GM21447 (cell line): Measurements from ENCODE around the gene C2CD4B.

Source experiments
- ATAC-seq: cut with Tn5 transposase; IDR thresholded peaks from one replicate; pipeline ENCODE4 v1.9.1; 2021; ENCODE audit not compliant: unreplicated experiment

C2CD4B gene

GRCh38 chr15:62120776-62121175 is 44.3 kb downstream of the C2CD4B start:
- no peak for ATAC-seq

GRCh38 chr15:62119874-62120273 is 45.2 kb downstream of the C2CD4B start:
- no peak for ATAC-seq

GRCh38 chr15:62119227-62119864 is 45.7 kb downstream of the C2CD4B start:
- no peak for ATAC-seq

- ATAC-seq: no peak
Measured at GRCh38 chr15:62118520-62119226, 46.4 kb downstream of the C2CD4B start.

GRCh38 chr15:62115847-62116246 is 49.2 kb downstream of the C2CD4B start:
- ATAC-seq: no peak
